Neural cell (in vitro differentiated cells): ENCODE measurements around the gene DISP3.

Experiments
- CTCF ChIP-seq: fragments of 450-650 bp; IDR thresholded peaks from 2 replicates; pipeline ENCODE4 v1.5.1; 2014; ENCODE audit warnings: antibody characterized with exemption, mild to moderate bottlenecking, moderate library complexity; ENCODE audit not compliant: poor library complexity, severe bottlenecking
- POLR2AphosphoS5 ChIP-seq: IDR thresholded peaks from 2 replicates; pipeline ENCODE4 v1.6.1; 2012
- REST ChIP-seq: IDR thresholded peaks from 2 replicates; pipeline ENCODE4 v1.6.1; 2012; ENCODE audit warnings: borderline replicate concordance

GRCh38 chr1:11550664-11551283, 71.8 kb downstream of the DISP3 start:
- no peak for TF ChIP-seq CTCF
- no peak for TF ChIP-seq POLR2AphosphoS5
- TF ChIP-seq REST, result peak; percentile 95
